GM12878 (cell line): ENCODE measurements around the gene KASH5. TPM values are rescaled to one million over a fixed set of nuclear protein-coding genes. Genes with fewer than 3 reads are reported as not detected.

Experiments used
- ATAC-seq: fragments of 200-7000 bp; cut with Tn5 transposase; 3 replicates; pipeline ENCODE4 v1.9.1; 2020; ENCODE audit warnings: mild to moderate bottlenecking, moderate library complexity
- BruUV-seq: library from RNA; stranded (reverse); fragments of 400-500 nt; replicated peaks from 2 replicates; lab custom pipeline; 2021; lab: Mats Ljungman, UMichigan
- CTCF ChIA-PET: fragments of 300-600 bp; sonication (Branson Sonifier 250); formaldehyde crosslinking; extraction: SDS; loops from one replicate; lab custom pipeline; 2021; ENCODE audit warnings: inconsistent platforms; lab: Yijun Ruan, JAX
- POLR2A ChIA-PET: fragments of 350-600 bp; formaldehyde crosslinking; extraction: SDS; loops from one replicate; lab custom pipeline; 2021; ENCODE audit warnings: inconsistent platforms; lab: Charles Lee
- RAD21 ChIA-PET: fragments of 300-600 bp; sonication (Branson Sonifier 250); formaldehyde crosslinking; loops from one replicate; lab custom pipeline; 2023; ENCODE audit warnings: antibody characterized with exemption; ENCODE audit not compliant: unreplicated experiment; lab: Charles Lee
- SMC1A ChIA-PET: fragments of 300-600 bp; sonication (Branson Sonifier 250); formaldehyde crosslinking; loops from one replicate; lab custom pipeline; 2023; ENCODE audit not compliant: unreplicated experiment, uncharacterized antibody; lab: Charles Lee
- DNase-seq: peaks from one replicate; pipeline ENCODE4 v3.0.0-alpha.2; 2011; ENCODE audit warnings: low read depth, low spot score
- FAIRE-seq: peaks from 3 replicates; lab custom pipeline; 2011; peaks lifted over from hg19 to GRCh38; lab: Jason Lieb, UNC
- H2AFZ ChIP-seq: 2 replicates; pipeline ENCODE4 v1.6.0; 2011; ENCODE audit warnings: low read depth, low read length, control low read depth; ENCODE audit not compliant: control insufficient read depth
- H3K27ac ChIP-seq: 2 replicates; pipeline ENCODE4 v1.5.1; 2011; ENCODE audit warnings: control low read depth; ENCODE audit not compliant: control insufficient read depth, insufficient read depth
- H3K27me3 ChIP-seq, 2 experiments: replicated peaks in 1 of 2; 2 replicates each; pipeline versions ENCODE4 v1.6.0 to v1.6.1; 2011; ENCODE audit warnings: low read length in 1 of 2; ENCODE audit not compliant: control insufficient read depth in 2 of 2, insufficient read depth in 2 of 2
- H3K36me3 ChIP-seq, 2 experiments: 2 replicates each; pipeline ENCODE4 v1.5.1; 2011; ENCODE audit warnings: low read length in 1 of 2; ENCODE audit not compliant: control insufficient read depth in 2 of 2, insufficient read depth in 2 of 2
- H3K4me1 ChIP-seq: 2 replicates; pipeline ENCODE4 v1.6.1; 2011; ENCODE audit warnings: mild to moderate bottlenecking, low read length, moderate library complexity, mixed read lengths; ENCODE audit not compliant: control insufficient read depth, insufficient read depth
- H3K4me2 ChIP-seq: 2 replicates; pipeline ENCODE4 v1.6.0; 2011; ENCODE audit warnings: control low read depth; ENCODE audit not compliant: control insufficient read depth, insufficient read depth
- H3K4me3 ChIP-seq: fragments of 200-600 bp; sonication (generic); 2 replicates; pipeline ENCODE4 v1.5.1; 2016
- H3K79me2 ChIP-seq: 2 replicates; pipeline ENCODE4 v1.6.0; 2011; ENCODE audit warnings: low read length; ENCODE audit not compliant: control insufficient read depth, insufficient read depth
- H3K9ac ChIP-seq: 2 replicates; pipeline ENCODE4 v1.8.0; 2011; ENCODE audit warnings: low read length, control low read depth, mixed read lengths; ENCODE audit not compliant: control insufficient read depth, insufficient read depth
- H3K9me3 ChIP-seq: replicated peaks from 3 replicates; pipeline ENCODE4 v1.5.1; 2011; ENCODE audit warnings: mild to moderate bottlenecking, low read length; ENCODE audit not compliant: control insufficient read depth, insufficient read depth
- H4K20me1 ChIP-seq: 2 replicates; pipeline ENCODE4 v1.6.0; 2011; ENCODE audit not compliant: control insufficient read depth, insufficient read depth
- KAT2A ChIP-seq: conservative IDR thresholded peaks from 2 replicates; pipeline ENCODE4 v1.6.1; 2011; ENCODE audit warnings: low read depth, low read length; ENCODE audit not compliant: control insufficient read depth
- MEF2A ChIP-seq: IDR thresholded peaks from 2 replicates; pipeline ENCODE4 v1.6.1; 2011; ENCODE audit warnings: low read depth, mild to moderate bottlenecking, low read length, moderate library complexity; ENCODE audit not compliant: insufficient read depth
- PAX8 ChIP-seq: fragments of 450-650 bp; IDR thresholded peaks from 2 replicates; pipeline ENCODE4 v1.6.1; 2017; ENCODE audit warnings: mild to moderate bottlenecking, moderate library complexity
- ZNF592 ChIP-seq: fragments of 450-650 bp; IDR thresholded peaks from 2 replicates; pipeline ENCODE4 v1.6.1; 2017; ENCODE audit warnings: mild to moderate bottlenecking, moderate library complexity
- WGBS: methylation state at CpG from one replicate; pipeline ENCODE4 v1.1.6; 2016; ENCODE audit warnings: low lambda C conversion rate; ENCODE audit not compliant: insufficient replicate concordance, insufficient coverage; ENCODE audit errors: missing lambda C conversion rate; 5-methylcytosine and 5-hydroxymethylcytosine counted together
- in situ Hi-C: fragments of 300-500 bp; cut with MboI; formaldehyde crosslinking; loops from 9 replicates; pipeline ENCODE4 v1.14.3; 2018; ENCODE audit warnings: mixed read lengths
- intact Hi-C: fragments of 100-400 bp; cut with micrococcal nuclease; formaldehyde crosslinking; loops from one replicate; pipeline ENCODE4 v1.14.2; 2022; ENCODE audit not compliant: unreplicated experiment
- polyA plus RNA-seq, 11 experiments: library from polyadenylated mRNA; depleted of rRNA in 4 of 11; unstranded in 6 of 11; stranded (reverse) in 5 of 11; fragments of >200 nt; fragmentation: Nextera tagmentation in 4 of 11; fragmentation: Illumina TruSeq in 1 of 11; extraction: Ambion mirVana in 4 of 11; extraction: Trizol in 1 of 11; gene quantifications; 1 replicate in 1 of 11; 2 replicates in 10 of 11; pipeline versions ENCODE4 v1.2.1 to v1.2.3, GENCODE V29; 2011 to 2016; ENCODE audit warnings: inconsistent platforms in 2 of 11, missing spikeins in 2 of 11, low read depth in 1 of 11
- total RNA-seq, 4 experiments: library from RNA; depleted of rRNA in 3 of 4; stranded (reverse); fragments of >200 nt in 3 of 4; fragmentation: Illumina TruSeq in 1 of 4; extraction: Trizol in 1 of 4; gene quantifications; 2 replicates each; pipeline versions ENCODE4 v1.2.1 to v1.2.3, GENCODE V29; 2013 to 2021

Gene KASH5
- total and polyA plus RNA-seq, 10 of the 15 experiments (the other 5 are each of a cell fraction or from before 2014, with no cell fraction given) = 0.03 to 0.06 (median 0.05) TPM; not detected in 7

GRCh38 chr19:49453757-49454240 is 65.8 kb downstream of the KASH5 start (continued):
- no peak for TF ChIP-seq KAT2A

- H3K79me2 ChIP-seq = peaks cover 23% of the 10 kb centered on the region
- DNase-seq (no peak), ATAC-seq (no peak), FAIRE-seq (no peak)
- SMC1A ChIA-PET = interaction anchor here (9.0 kb wide), 1 partner anchor 14 kb away, joined by 53 read pairs; no protein-coding TSS in a partner anchor
- in situ Hi-C loops = no loop called here
- no TSS peak for BruUV-seq
- no peak overlapping the region for H3K27ac ChIP-seq
- H4K20me1 ChIP-seq = no peaks in the 10 kb centered on the region
- no peak overlapping the region for H3K4me3 ChIP-seq
- RAD21 ChIA-PET = interaction anchor here (1.1 to 9.0 kb wide), 2 partner anchors 15 to 64 kb away, joined by 3 to 90 read pairs; no protein-coding TSS in a partner anchor
- intact Hi-C loops = no loop called here
- H3K4me1 ChIP-seq = peaks cover 25% of the 10 kb centered on the region
- H3K36me3 ChIP-seq = peaks cover 0 to 4% of the 10 kb centered on the region in 2 experiments
- H3K9me3 ChIP-seq = no peaks in the 10 kb centered on the region
- POLR2A ChIA-PET = interaction anchor here (0.6 to 6.1 kb wide), 2 partner anchors 11 to 39 kb away, joined by 4 to 44 read pairs; partner anchors contain the start of gene RPS11
- TF ChIP-seq MEF2A (no peak), PAX8 (no peak), ZNF592 (no peak)
- WGBS = 86% methylated on average over 5 of the region's 5 CpGs
- no peak overlapping the region for H2AFZ ChIP-seq
- H3K27me3 ChIP-seq = no peaks in the 10 kb centered on the region
- CTCF ChIA-PET = interaction anchor here (0.7 to 4.9 kb wide), 7 partner anchors 11 to 127 kb away, joined by 3 to 31 read pairs (median 3); partner anchors contain the start of gene FLT3LG
- H3K4me2 ChIP-seq = no peak overlapping the region
- no peak overlapping the region for H3K9ac ChIP-seq
These were observed 67.7 kb downstream of the KASH5 start for GRCh38 chr19:49455773-49456172.
